Measurements from ENCODE around the gene MALAT1. TPM values are rescaled to one million over a fixed set of nuclear protein-coding genes. Genes with fewer than 3 reads are reported as not detected.
A peak's percentile ranks its signal among the peaks of the same experiment; 100 is the strongest.
"Not testable (repeated sequence)": the region's sequence is repeated elsewhere in the genome, so short reads cannot be mapped to it uniquely, and the experiment has no call there.

The MALAT1 gene
- total RNA-seq, 1 donor from 2014 or later = 1,362 TPM

GRCh38 chr11:65459552-65459951 lies 39.3 kb upstream of the MALAT1 start:
- H3K4me3 ChIP-seq (ENCODE audit: low read depth, low read length) = no peak overlapping the region
- TF ChIP-seq CTCF (conservative IDR thresholded peaks at IDR 0.05; ENCODE audit: low read depth, low read length) = no peak
- DNase-seq (ENCODE audit: low read depth) = no peak

GRCh38 chr11:65465471-65465870 lies 33.4 kb upstream of the MALAT1 start:
- not testable (repeated sequence) for DNase-seq (ENCODE audit: low read depth); H3K4me3 ChIP-seq (ENCODE audit: low read depth, low read length)

GRCh38 chr11:65467306-65467705 lies 31.5 kb upstream of the MALAT1 start:
- not testable (repeated sequence) for DNase-seq (ENCODE audit: low read depth); H3K4me3 ChIP-seq (ENCODE audit: low read depth, low read length)
- TF ChIP-seq CTCF (conservative IDR thresholded peaks at IDR 0.05; ENCODE audit: low read depth, low read length) = peak; percentile 7

- no peak overlapping the region for H3K4me3 ChIP-seq (ENCODE audit: low read depth, low read length)
- no peak for DNase-seq (ENCODE audit: low read depth)
- peak; percentile 75 for TF ChIP-seq CTCF (conservative IDR thresholded peaks at IDR 0.05; ENCODE audit: low read depth, low read length)
These were observed 29.9 kb upstream of the MALAT1 start for GRCh38 chr11:65468874-65469333.

- TF ChIP-seq CTCF (conservative IDR thresholded peaks at IDR 0.05; ENCODE audit: low read depth, low read length) = no peak
- DNase-seq (ENCODE audit: low read depth) = no peak
- no peak overlapping the region for H3K4me3 ChIP-seq (ENCODE audit: low read depth, low read length)
These were observed 28.3 kb upstream of the MALAT1 start for GRCh38 chr11:65470433-65471049.

GRCh38 chr11:65471447-65471891 lies 27.4 kb upstream of the MALAT1 start:
- H3K4me3 ChIP-seq (ENCODE audit: low read depth, low read length) = peak overlapping the region; percentile 15
- DNase-seq (ENCODE audit: low read depth) = no peak
- peak; percentile 57 for TF ChIP-seq CTCF (conservative IDR thresholded peaks at IDR 0.05; ENCODE audit: low read depth, low read length)

- not testable (repeated sequence) for DNase-seq (ENCODE audit: low read depth); H3K4me3 ChIP-seq (ENCODE audit: low read depth, low read length)
These were observed 26.1 kb upstream of the MALAT1 start for GRCh38 chr11:65472588-65473277.

GRCh38 chr11:65473278-65473860 lies 25.5 kb upstream of the MALAT1 start:
- no peak for DNase-seq (ENCODE audit: low read depth)
- TF ChIP-seq CTCF (conservative IDR thresholded peaks at IDR 0.05; ENCODE audit: low read depth, low read length) = no peak
- no peak overlapping the region for H3K4me3 ChIP-seq (ENCODE audit: low read depth, low read length)

Measured in epithelial cell of proximal tubule (primary cell).